PFSK-1 (cell line): ENCODE measurements around the gene ASIC2.

Experiments
- FOXP2 ChIP-seq: optimal IDR thresholded peaks from 2 replicates; pipeline ENCODE3; 2011; ENCODE audit warnings: borderline replicate concordance, control low read depth, inconsistent platforms; ENCODE audit not compliant: insufficient read depth; ENCODE audit errors: extremely low read length, extremely low read depth
- POLR2AphosphoS5 ChIP-seq: IDR thresholded peaks from 2 replicates; pipeline ENCODE4 v1.6.1; 2012; ENCODE audit warnings: low read depth, mild to moderate bottlenecking, control low read depth, low read length, moderate library complexity
- REST ChIP-seq, 2 experiments: IDR thresholded peaks; 2 replicates each; pipeline versions ENCODE4 v1.6.1 to v1.8.0; 2011 to 2012; ENCODE audit warnings: low read depth in 2 of 2, low read length in 2 of 2, control low read depth in 1 of 2, inconsistent platforms in 1 of 2, mild to moderate bottlenecking in 1 of 2, moderate library complexity in 1 of 2; ENCODE audit not compliant: insufficient read depth in 1 of 2
- SIN3A ChIP-seq: IDR thresholded peaks from 2 replicates; pipeline ENCODE4 v1.6.1; 2012; ENCODE audit warnings: mild to moderate bottlenecking, low read length, moderate library complexity, borderline replicate concordance; ENCODE audit not compliant: insufficient read depth
- TAF1 ChIP-seq: IDR thresholded peaks from 2 replicates; pipeline ENCODE4 v1.6.1; 2012; ENCODE audit warnings: low read length, control low read depth, borderline replicate concordance; ENCODE audit not compliant: insufficient read depth

- TF ChIP-seq SIN3A (no peak), POLR2AphosphoS5 (no peak), TAF1 (no peak), REST (IDR thresholded peaks at IDR 0.05; ENCODE audit: insufficient read depth in 1 of 2, low read depth in 2 of 2, low read length in 2 of 2) (no peak), FOXP2 (no peak)
Measured at GRCh38 chr17:33198954-33199353, 94.1 kb downstream of the ASIC2 start.
